ENCODE results near the gene TUBA3E.
"Not testable (repeated sequence)": the region's sequence is repeated elsewhere in the genome, so short reads cannot be mapped to it uniquely, and the experiment has no call there.

Gene TUBA3E

DNA sequence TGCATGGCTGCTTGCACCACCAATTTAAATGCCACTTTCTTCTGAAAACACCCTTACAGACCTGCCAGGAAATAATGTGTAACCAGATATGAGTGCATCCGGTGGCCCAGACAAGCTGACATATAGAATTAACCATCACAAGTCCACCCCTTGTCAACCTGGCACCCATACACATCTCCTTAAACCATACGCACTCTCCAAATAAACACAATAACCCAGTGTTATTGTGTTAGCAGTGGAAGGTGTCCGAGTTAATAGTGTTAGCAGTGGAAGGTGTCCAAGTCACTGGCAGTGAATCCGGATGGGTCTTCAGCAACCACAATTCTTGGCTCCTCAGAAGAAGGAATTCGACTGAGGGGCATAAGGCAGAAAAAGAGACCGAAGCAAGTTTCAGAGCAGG lies 49.7 kb downstream of the TUBA3E start:
- DNase-seq, result not testable (repeated sequence)

DNA sequence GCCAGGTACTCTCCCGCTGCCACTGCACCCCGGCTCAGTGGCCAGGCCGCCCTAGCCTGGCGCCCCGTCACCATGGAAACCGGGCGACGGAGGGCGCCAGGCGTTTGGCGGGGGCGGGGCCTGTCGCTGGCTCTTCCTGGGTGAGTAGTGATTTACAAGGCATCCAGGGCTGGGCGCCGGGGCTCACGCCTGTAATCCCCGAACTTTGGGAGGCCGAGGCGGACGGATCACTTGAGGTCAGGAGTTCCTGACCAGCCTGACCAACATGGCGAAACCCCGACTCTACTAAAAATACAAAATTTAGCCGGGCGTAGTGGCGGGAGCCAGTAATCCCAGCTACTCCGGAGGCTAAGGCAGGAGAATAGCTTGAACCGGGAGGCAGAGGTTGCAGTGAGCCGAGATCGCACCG lies 53.2 kb downstream of the TUBA3E start, which contains the start of gene CCDC74B:
Gene CCDC74B (minus strand): TSS at position 107 of the 409 bp plus-strand sequence. CDS start 116 bp downstream, outside the sequence.
- DNase-seq, result peak in 14 of 56 donors; percentile 11 to 55 (median 25)

DNA sequence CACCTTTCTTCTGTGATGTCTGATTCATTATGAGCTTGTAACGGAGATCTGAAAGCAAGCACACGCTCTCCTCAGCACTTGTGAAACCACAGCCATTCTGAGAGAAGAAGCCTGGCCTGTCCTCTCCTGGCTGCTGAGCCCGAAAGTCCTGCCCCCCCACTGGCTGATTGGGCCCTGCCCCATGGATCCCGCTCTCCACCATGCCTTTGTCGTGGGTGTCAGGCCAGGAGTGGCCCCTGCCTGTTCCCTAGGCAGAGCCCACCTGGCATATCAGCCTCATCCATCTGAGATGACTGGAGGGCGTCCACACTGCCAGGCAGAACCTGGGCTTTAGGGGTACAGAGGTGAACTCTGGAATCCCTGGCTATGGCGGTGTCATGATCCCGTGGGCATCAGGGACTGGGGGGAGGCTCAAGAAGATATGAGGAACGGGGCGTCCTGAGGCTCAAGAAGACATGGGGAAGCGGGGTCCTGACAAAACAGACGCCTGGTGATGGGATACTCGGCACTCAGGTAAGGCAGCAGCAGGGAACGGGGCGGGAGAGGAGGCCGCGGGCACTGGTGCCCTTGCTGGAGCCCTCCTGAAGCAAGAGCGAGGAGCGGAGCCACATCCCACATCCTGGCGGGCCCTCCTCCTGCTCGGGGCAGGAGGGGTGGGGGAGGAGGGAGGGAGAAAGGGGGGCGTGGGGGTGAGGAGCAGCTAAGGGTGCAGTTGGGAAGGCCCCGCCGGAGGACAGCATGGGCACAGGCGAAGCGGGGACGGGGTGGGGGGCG lies 54.8 kb downstream of the TUBA3E start:
- not testable (repeated sequence) for DNase-seq

DNA sequence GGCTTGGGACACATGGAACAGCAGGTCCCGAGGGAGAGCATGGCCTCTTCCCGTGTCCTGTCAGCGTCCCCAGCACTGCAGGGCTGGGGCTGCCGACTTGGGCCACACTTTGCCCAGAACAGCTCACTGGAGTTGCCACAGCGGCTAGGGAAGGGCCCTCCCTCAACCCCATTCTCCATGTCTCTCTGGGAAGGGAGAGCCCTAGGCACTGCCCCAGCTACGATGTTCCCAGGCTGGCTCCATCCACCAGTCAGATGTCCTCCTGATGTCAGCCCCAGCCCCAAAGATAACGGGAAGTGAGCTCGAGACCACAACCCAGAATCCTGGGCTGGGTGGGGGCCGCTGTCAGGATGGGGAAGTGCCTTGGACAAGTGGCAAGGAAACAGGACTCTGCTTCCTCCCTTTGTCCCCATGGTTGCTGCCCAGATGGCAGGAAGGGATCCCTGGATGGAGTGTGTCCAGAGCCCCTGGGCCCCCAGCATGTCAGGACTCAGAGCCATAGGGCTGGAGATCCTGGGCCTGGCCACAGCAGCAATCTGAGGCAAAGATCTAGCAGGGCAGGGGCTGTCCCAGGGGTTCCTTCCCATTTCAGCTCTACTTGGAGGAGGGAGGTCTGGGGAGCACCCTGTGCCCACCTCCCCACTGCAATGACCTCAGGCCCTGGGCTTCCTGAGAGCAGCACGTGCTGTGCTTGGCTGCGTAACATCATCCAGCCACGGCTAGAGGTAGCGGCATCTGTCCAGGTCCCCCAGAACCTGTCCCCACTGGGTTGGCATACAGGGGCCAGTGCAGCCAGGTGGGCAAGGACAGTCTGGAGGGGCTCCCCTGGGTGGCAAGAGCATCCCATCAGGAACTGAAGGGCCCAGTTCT lies 55.6 kb downstream of the TUBA3E start:
- not testable (repeated sequence) for DNase-seq
